ENCODE results near the gene AUTS2. TPM values are rescaled to one million over a fixed set of nuclear protein-coding genes. Genes with fewer than 3 reads are reported as not detected.

The AUTS2 gene
- total and polyA plus RNA-seq, 2 of the 8 experiments (the other 6 are each of a cell fraction or from before 2014, with no cell fraction given), result 25.9 to 101 TPM

- TF ChIP-seq USF2 (IDR thresholded peaks at IDR 0.05; ENCODE audit: low read length), result no peak
These were observed 715.9 kb downstream of the AUTS2 start (continued) for GRCh38 chr7:70314221-70314620.
